GM18511 (cell line): ENCODE measurements around the gene OR7G3.

Experiments
- ATAC-seq: cut with Tn5 transposase; IDR thresholded peaks from one replicate; pipeline ENCODE4 v1.9.1; 2021; ENCODE audit warnings: mild to moderate bottlenecking, moderate library complexity; ENCODE audit not compliant: unreplicated experiment

The OR7G3 gene

GRCh38 chr19:9109959-9110358, 16.8 kb downstream of the OR7G3 start:
- ATAC-seq = no peak

GRCh38 chr19:9107375-9107774, 19.4 kb downstream of the OR7G3 start, which contains the start of gene OR7G2:
Gene OR7G2 (minus strand): TSS chr19:9107475. CDS start chr19:9103243, 4,232 bp downstream.
- no peak for ATAC-seq

- ATAC-seq = no peak
These were observed 40.0 kb downstream of the OR7G3 start, which contains the start of gene OR1M1 for GRCh38 chr19:9086761-9087160. Gene OR1M1 (plus strand): TSS chr19:9087061. CDS start chr19:9093245, 6,184 bp downstream.

DNA sequence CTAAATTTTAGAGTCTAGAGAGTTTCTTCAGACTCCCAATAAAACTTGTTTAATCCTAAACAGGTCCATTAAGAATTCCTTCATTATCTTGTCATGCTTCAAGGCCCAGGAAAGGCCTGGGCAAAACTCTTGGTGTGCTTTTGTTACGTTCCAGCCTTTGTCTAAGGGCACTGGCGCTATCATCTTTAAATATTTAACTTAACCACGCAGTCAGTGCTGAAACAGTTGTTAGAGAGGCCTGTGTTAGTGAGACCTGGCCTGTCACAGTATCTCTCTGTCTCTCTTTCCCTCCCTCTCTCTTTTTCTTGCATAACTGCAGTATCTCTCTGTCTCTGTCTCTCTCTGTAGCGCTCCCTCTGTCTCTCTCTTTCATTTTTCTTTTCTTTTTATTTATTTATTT, 48.1 kb downstream of the OR7G3 start:
- ATAC-seq = no peak

- ATAC-seq = no peak
These were observed 49.8 kb downstream of the OR7G3 start for GRCh38 chr19:9076901-9077300.
